Prostate gland (tissue), 2 donors: ENCODE results near the gene BUD23.

ENCODE experiments used
- POLR2A ChIP-seq: fragments of 450-650 bp; IDR thresholded peaks from one replicate; pipeline ENCODE4 v1.6.1; 2016; ENCODE audit warnings: antibody characterized with exemption, mild to moderate bottlenecking
- POLR2AphosphoS5 ChIP-seq: sonication (generic); formaldehyde crosslinking; IDR thresholded peaks from one replicate; pipeline ENCODE4 v1.6.1; 2017; ENCODE audit warnings: antibody characterized with exemption
- TF ChIP-seq, protein P1 (sequence below), 4 experiments: fragments of 200-600 bp in 2 of 4; fragments of 450-650 bp in 2 of 4; sonication (generic) in 2 of 4; IDR thresholded peaks; 1 replicate in 3 of 4; 2 replicates in 1 of 4; pipeline ENCODE4 v1.5.1; 2016 to 2019; ENCODE audit warnings: antibody characterized with exemption in 4 of 4, mild to moderate bottlenecking in 2 of 4, moderate library complexity in 2 of 4

DNA sequence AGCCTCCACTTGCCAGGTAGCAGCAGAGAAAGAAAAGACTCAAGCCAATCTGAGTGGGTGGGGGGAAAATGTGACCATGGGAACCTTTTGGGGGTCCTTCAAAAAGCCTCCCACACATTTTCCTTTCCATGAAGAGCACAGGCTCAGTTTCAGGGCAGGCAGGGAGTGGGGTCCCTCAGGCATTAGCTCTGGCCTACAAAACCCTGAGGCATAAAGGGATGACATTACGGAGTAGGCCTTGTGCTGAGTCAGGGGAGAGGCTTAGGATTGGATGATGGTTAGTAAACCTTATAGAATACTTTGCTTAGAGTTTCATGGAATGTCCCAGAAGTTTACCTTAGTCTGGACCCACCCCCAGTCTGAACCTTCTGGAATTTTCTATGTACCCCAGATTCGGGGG is 3.7 kb upstream of the BUD23 start:
- TF ChIP-seq, protein P1, sequence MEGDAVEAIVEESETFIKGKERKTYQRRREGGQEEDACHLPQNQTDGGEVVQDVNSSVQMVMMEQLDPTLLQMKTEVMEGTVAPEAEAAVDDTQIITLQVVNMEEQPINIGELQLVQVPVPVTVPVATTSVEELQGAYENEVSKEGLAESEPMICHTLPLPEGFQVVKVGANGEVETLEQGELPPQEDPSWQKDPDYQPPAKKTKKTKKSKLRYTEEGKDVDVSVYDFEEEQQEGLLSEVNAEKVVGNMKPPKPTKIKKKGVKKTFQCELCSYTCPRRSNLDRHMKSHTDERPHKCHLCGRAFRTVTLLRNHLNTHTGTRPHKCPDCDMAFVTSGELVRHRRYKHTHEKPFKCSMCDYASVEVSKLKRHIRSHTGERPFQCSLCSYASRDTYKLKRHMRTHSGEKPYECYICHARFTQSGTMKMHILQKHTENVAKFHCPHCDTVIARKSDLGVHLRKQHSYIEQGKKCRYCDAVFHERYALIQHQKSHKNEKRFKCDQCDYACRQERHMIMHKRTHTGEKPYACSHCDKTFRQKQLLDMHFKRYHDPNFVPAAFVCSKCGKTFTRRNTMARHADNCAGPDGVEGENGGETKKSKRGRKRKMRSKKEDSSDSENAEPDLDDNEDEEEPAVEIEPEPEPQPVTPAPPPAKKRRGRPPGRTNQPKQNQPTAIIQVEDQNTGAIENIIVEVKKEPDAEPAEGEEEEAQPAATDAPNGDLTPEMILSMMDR (IDR thresholded peaks at IDR 0.05): no peak
- no peak for TF ChIP-seq POLR2A
- TF ChIP-seq POLR2AphosphoS5: no peak
